OCI-LY3 (cell line): ENCODE data around the gene CBR4.

Source experiments
- EZH2phosphoT487 ChIP-seq: fragments of 200-600 bp; shearing (Covaris generic); IDR thresholded peaks from 2 replicates; pipeline ENCODE4 v1.6.1; 2018; ENCODE audit warnings: antibody characterized with exemption, mixed run types, low read depth
- TF ChIP-seq, protein P1 (sequence below): fragments of 200-600, 300-600 bp; sonication (generic); IDR thresholded peaks from 2 replicates; pipeline ENCODE4 v1.5.1; 2014; ENCODE audit warnings: antibody characterized with exemption, low read length, low read depth

- TF ChIP-seq EZH2phosphoT487, result no peak
- TF ChIP-seq, protein P1, sequence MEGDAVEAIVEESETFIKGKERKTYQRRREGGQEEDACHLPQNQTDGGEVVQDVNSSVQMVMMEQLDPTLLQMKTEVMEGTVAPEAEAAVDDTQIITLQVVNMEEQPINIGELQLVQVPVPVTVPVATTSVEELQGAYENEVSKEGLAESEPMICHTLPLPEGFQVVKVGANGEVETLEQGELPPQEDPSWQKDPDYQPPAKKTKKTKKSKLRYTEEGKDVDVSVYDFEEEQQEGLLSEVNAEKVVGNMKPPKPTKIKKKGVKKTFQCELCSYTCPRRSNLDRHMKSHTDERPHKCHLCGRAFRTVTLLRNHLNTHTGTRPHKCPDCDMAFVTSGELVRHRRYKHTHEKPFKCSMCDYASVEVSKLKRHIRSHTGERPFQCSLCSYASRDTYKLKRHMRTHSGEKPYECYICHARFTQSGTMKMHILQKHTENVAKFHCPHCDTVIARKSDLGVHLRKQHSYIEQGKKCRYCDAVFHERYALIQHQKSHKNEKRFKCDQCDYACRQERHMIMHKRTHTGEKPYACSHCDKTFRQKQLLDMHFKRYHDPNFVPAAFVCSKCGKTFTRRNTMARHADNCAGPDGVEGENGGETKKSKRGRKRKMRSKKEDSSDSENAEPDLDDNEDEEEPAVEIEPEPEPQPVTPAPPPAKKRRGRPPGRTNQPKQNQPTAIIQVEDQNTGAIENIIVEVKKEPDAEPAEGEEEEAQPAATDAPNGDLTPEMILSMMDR, result no peak
Observed at GRCh38 chr4:169050284-169050683, 40.2 kb upstream of the CBR4 start.
